ENCODE measurements around the gene SOX4.
"Not testable (repeated sequence)": the region's sequence is repeated elsewhere in the genome, so short reads cannot be mapped to it uniquely, and the experiment has no call there.

The SOX4 gene

DNA sequence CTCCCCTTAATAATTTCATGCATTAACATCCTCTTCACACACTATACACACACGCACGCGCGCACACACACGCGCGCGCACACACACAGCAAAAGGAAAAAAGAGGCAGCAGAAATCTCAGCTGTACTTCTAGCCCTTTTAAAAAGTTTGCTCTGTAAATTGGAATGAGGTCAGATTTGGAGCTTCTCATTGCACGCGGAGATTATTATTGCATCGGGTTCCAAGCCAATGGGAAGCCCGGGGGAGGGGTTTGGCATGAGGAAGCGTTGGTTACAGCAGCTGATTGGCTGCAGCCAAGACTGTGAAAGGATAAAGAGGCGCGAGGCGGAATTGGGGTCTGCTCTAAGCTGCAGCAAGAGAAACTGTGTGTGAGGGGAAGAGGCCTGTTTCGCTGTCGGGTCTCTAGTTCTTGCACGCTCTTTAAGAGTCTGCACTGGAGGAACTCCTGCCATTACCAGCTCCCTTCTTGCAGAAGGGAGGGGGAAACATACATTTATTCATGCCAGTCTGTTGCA is at the start of gene SOX4:
SOX4 (plus strand) TSS at position 340 of the 515 bp plus-strand sequence. CDS start 784 bp downstream, outside the sequence.
- TF ChIP-seq, protein P1, sequence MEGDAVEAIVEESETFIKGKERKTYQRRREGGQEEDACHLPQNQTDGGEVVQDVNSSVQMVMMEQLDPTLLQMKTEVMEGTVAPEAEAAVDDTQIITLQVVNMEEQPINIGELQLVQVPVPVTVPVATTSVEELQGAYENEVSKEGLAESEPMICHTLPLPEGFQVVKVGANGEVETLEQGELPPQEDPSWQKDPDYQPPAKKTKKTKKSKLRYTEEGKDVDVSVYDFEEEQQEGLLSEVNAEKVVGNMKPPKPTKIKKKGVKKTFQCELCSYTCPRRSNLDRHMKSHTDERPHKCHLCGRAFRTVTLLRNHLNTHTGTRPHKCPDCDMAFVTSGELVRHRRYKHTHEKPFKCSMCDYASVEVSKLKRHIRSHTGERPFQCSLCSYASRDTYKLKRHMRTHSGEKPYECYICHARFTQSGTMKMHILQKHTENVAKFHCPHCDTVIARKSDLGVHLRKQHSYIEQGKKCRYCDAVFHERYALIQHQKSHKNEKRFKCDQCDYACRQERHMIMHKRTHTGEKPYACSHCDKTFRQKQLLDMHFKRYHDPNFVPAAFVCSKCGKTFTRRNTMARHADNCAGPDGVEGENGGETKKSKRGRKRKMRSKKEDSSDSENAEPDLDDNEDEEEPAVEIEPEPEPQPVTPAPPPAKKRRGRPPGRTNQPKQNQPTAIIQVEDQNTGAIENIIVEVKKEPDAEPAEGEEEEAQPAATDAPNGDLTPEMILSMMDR (IDR thresholded peaks at IDR 0.05; ENCODE audit: insufficient read depth, low read length, poor library complexity, severe bottlenecking): no peak
- Histone ChIP-seq H3K27me3 (replicated peaks; ENCODE audit: control insufficient read depth, insufficient read depth, low read length) (no peaks in the 10 kb centered on the region), H3K4me3 (replicated peaks; ENCODE audit: low read depth, low read length) (peak within 1 kb of the TSS; percentile 96), H3K36me3 (ENCODE audit: control insufficient read depth, insufficient read depth, low read length) (no peaks in the 10 kb centered on the region)
- peak; percentile 82 for DNase-seq (ENCODE audit: extremely low read depth, insufficient read length)

DNA sequence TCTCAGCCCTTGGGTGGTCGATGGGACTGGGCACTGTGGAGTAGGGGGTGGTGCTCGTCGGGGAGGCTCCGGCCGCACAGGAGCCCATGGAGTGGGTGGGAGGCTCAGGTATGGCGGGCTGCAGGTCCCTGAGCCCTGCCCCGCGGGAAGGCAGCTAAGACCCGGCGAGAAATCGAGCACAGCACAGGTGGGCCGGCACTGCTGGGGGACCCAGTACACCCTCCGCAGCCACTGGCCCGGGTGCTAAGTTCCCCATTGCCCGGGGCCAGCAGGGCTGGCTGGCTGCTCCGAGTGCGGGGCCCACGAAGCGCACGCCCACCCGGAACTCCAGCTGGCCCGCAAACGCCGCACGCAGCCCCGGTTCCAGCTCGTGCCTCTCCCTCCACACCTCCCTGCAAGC is 41.3 kb upstream of the SOX4 start:
- H3K36me3 ChIP-seq (ENCODE audit: control insufficient read depth, insufficient read depth, low read length); H3K27me3 ChIP-seq (replicated peaks; ENCODE audit: control insufficient read depth, insufficient read depth, low read length); H3K4me3 ChIP-seq (replicated peaks; ENCODE audit: low read depth, low read length); DNase-seq (ENCODE audit: extremely low read depth, insufficient read length): not testable (repeated sequence)

DNA sequence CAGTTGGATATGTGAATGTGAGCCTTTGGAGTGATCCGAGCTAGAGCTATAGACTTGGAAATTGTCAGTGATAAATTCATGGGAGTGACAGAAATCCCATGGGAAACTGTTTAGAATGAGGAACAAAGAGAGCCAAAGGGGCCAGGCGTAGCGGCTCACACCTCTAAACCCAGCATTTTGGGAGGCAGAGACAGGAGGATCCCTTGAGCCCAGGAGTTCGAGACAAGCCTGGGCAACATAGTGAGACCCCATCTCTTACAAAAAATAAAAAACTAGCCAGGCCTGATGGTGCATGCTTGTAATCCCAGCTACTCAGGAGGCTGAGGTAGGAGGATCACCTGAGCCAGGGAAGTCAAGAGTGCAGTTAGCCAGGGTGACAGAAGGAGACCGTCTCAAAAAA is 39.3 kb upstream of the SOX4 start:
- Histone ChIP-seq H3K4me3 (replicated peaks; ENCODE audit: low read depth, low read length) (no peak overlapping the region), H3K36me3 (ENCODE audit: control insufficient read depth, insufficient read depth, low read length) (no peaks in the 10 kb centered on the region), H3K27me3 (replicated peaks; ENCODE audit: control insufficient read depth, insufficient read depth, low read length) (no peaks in the 10 kb centered on the region)
- TF ChIP-seq, protein P1 (IDR thresholded peaks at IDR 0.05; ENCODE audit: insufficient read depth, low read length, poor library complexity, severe bottlenecking): no peak
- DNase-seq (ENCODE audit: extremely low read depth, insufficient read length): no peak

DNA sequence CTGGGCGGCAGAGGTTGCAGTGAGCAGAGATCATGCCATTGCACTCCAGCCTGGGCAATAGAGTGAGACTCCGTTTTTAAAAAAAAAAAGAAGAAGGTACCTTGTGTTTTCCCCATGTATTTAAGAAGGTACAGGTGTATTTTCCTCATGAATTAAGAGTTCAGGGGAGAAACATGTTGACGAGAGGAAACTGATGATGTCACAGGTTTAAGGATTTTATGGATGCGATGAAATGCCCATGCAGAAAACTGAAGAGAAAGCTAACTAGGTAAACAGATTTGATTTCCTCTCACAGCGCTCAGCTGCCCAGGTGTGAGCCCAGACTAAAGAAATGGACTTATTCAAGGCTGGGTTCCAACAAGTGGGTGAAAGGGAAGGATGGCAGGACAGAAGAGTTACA is 38.4 kb upstream of the SOX4 start:
- Histone ChIP-seq H3K4me3 (replicated peaks; ENCODE audit: low read depth, low read length) (no peak overlapping the region), H3K27me3 (replicated peaks; ENCODE audit: control insufficient read depth, insufficient read depth, low read length) (no peaks in the 10 kb centered on the region), H3K36me3 (ENCODE audit: control insufficient read depth, insufficient read depth, low read length) (no peaks in the 10 kb centered on the region)
- DNase-seq (ENCODE audit: extremely low read depth, insufficient read length): no peak
- TF ChIP-seq, protein P1 (IDR thresholded peaks at IDR 0.05; ENCODE audit: insufficient read depth, low read length, poor library complexity, severe bottlenecking): no peak

DNA sequence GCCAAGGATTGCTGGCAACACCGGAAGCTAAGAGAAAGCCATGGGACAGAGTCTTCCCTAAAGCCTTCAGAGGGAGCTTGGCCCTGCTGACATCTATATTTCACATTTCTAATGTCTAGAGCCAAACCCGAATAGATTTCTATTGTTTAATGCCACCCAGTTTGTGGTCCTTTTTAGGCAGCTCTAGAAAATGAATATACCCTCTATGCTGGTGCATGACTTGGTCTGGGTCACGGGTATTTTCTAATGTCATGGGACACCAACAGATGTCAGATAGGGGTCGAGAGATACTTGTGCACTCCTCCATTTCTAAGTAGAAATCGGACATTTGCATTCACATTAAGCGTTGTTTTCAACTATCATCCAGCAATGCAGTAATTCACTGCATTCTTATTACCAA is 37.0 kb upstream of the SOX4 start:
- DNase-seq (ENCODE audit: extremely low read depth, insufficient read length): no peak

DNA sequence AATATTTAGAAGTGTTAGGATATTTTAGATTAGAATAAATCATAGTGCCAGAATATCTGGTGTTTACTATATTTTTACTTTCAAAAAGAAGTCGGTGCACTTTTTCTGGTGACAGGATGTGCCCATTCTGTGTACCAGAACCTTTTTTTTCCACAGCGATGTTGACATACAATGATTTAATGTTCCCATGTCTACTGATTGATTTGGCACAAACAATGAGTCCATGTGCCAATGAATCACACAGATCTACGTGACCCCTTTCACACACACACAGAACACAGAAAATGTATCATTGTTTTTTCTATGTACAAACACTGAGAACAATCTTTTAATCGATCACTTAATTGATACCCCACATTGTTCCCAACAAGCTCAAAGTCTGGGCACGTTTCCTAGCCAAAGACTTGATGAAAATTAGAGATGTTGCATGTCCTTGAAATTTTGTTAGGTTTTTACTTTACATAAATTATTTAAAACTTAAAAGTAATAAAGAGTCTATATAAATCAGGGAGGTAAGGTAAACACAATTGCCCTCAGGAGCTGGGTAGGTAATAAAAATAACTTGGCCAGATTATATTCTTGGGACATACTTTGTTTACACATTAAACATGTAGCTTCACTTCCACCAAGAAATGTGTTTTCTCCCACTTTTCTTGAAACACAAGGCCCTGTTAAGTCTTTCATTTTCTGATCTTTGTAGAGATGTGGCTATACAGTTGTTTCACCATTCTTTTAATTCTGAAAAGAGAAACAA is 36.4 kb upstream of the SOX4 start:
- no peaks in the 10 kb centered on the region for H3K36me3 ChIP-seq (ENCODE audit: control insufficient read depth, insufficient read depth, low read length)
- DNase-seq (ENCODE audit: extremely low read depth, insufficient read length): no peak
- H3K27me3 ChIP-seq (replicated peaks; ENCODE audit: control insufficient read depth, insufficient read depth, low read length): no peaks in the 10 kb centered on the region
- TF ChIP-seq, protein P1 (IDR thresholded peaks at IDR 0.05; ENCODE audit: insufficient read depth, low read length, poor library complexity, severe bottlenecking): no peak
- no peak overlapping the region for H3K4me3 ChIP-seq (replicated peaks; ENCODE audit: low read depth, low read length)

More for the DNA sequence above, 37.0 kb upstream of the SOX4 start:
- no peak overlapping the region for H3K4me3 ChIP-seq (replicated peaks; ENCODE audit: low read depth, low read length)
- no peaks in the 10 kb centered on the region for H3K27me3 ChIP-seq (replicated peaks; ENCODE audit: control insufficient read depth, insufficient read depth, low read length)
- TF ChIP-seq, protein P1 (IDR thresholded peaks at IDR 0.05; ENCODE audit: insufficient read depth, low read length, poor library complexity, severe bottlenecking): no peak
- no peaks in the 10 kb centered on the region for H3K36me3 ChIP-seq (ENCODE audit: control insufficient read depth, insufficient read depth, low read length)

Measured in GM06990 (cell line).